ENCODE data around the gene CHURC1. TPM values are rescaled to one million over a fixed set of nuclear protein-coding genes. Genes with fewer than 3 reads are reported as not detected.

CHURC1 gene
- total and polyA plus RNA-seq, 2 experiments from 2014 or later: 42.0 to 218 TPM

DNA sequence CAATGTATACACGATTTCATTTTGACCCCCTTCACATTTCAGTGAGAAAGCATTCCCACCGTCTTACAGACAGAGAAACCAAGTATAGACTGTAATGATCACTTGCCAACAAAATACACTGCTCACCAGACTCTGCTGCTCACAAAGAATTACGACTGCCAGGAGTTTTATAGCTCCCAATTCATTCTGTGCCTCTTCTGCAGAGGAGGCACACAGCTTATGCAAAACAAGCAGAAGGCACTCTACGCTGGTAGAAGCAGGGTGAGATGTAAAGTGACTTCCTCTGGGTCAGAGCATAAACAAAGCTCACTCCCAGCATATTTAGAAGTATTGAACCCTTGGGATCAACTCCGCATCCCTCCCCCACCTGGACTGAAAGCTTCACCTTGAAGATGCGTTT, 49.1 kb upstream of the CHURC1 start (continued):
- TF ChIP-seq, protein P1, sequence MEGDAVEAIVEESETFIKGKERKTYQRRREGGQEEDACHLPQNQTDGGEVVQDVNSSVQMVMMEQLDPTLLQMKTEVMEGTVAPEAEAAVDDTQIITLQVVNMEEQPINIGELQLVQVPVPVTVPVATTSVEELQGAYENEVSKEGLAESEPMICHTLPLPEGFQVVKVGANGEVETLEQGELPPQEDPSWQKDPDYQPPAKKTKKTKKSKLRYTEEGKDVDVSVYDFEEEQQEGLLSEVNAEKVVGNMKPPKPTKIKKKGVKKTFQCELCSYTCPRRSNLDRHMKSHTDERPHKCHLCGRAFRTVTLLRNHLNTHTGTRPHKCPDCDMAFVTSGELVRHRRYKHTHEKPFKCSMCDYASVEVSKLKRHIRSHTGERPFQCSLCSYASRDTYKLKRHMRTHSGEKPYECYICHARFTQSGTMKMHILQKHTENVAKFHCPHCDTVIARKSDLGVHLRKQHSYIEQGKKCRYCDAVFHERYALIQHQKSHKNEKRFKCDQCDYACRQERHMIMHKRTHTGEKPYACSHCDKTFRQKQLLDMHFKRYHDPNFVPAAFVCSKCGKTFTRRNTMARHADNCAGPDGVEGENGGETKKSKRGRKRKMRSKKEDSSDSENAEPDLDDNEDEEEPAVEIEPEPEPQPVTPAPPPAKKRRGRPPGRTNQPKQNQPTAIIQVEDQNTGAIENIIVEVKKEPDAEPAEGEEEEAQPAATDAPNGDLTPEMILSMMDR (conservative IDR thresholded peaks at IDR 0.05; ENCODE audit: low read depth in 2 of 2): no peak
- TF ChIP-seq ZNF331 (CRISPR knock-in tag; IDR thresholded peaks at IDR 0.05; ENCODE audit: low read depth): no peak
- no peak for TF ChIP-seq STAT1 (IDR thresholded peaks at IDR 0.05; ENCODE audit: unreplicated experiment)
- no peak for TF ChIP-seq NANOG (IDR thresholded peaks at IDR 0.05; ENCODE audit: borderline replicate concordance)
- TF ChIP-seq EZH2phosphoT487 (IDR thresholded peaks at IDR 0.05; ENCODE audit: unreplicated experiment): no peak
- TF ChIP-seq, protein P2, sequence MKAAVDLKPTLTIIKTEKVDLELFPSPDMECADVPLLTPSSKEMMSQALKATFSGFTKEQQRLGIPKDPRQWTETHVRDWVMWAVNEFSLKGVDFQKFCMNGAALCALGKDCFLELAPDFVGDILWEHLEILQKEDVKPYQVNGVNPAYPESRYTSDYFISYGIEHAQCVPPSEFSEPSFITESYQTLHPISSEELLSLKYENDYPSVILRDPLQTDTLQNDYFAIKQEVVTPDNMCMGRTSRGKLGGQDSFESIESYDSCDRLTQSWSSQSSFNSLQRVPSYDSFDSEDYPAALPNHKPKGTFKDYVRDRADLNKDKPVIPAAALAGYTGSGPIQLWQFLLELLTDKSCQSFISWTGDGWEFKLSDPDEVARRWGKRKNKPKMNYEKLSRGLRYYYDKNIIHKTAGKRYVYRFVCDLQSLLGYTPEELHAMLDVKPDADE (IDR thresholded peaks at IDR 0.05): no peak

DNA sequence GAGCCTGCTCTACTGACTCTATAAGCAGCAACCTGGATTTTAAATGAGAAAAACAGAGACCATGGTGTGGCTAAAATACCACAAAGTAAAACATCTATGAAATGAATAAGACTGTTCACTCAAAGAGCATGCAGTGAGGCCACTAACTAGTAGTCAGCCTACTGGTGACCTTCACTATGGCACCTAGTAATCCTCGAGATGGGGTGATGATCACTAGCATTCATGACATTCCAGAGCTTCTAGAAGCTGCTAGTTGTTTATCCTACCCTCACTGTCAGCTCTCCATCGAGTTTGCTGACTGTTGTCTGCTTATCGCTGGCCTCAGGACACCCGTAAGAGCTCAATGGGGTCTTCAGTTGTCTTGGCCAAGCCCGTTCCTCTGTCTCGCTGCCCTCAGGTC, 48.3 kb upstream of the CHURC1 start:
- ATAC-seq: peak; percentile 56
- no peak overlapping the region for H3K4me3 ChIP-seq
- no peaks in the 10 kb centered on the region for H3F3A ChIP-seq (replicated peaks; ENCODE audit: low read depth)
- H3K36me3 Mint-ChIP-seq (ENCODE audit: low read depth): no peaks in the 10 kb centered on the region
- H3K27ac ChIP-seq (ENCODE audit: low read depth): no peak overlapping the region
- no peaks in the 10 kb centered on the region for H3K27me3 Mint-ChIP-seq (ENCODE audit: insufficient read depth, low read depth, poor library complexity)
- H3K4me2 ChIP-seq: no peak overlapping the region
- H3K4me1 ChIP-seq (ENCODE audit: insufficient read depth): peaks cover 7% of the 10 kb centered on the region
- H3K36me3 ChIP-seq (ENCODE audit: insufficient read depth): no peaks in the 10 kb centered on the region
- H2AFZ ChIP-seq: no peak overlapping the region; the same call in 1 of the 2 replicates
- no peaks in the 10 kb centered on the region for H3K9me3 Mint-ChIP-seq
- H3K27me3 ChIP-seq (ENCODE audit: insufficient read depth): no peaks in the 10 kb centered on the region
- peak; percentile 60 for DNase-seq (ENCODE audit: low spot score)
- H3K79me2 ChIP-seq (replicated peaks; ENCODE audit: insufficient read depth): no peaks in the 10 kb centered on the region
- no peak overlapping the region for H3K4me3 Mint-ChIP-seq
- TF ChIP-seq, protein P2 (IDR thresholded peaks at IDR 0.05): no peak
- no peak for TF ChIP-seq EZH2 (IDR thresholded peaks at IDR 0.05; ENCODE audit: low read depth, unreplicated experiment)
- TF ChIP-seq, protein P3, sequence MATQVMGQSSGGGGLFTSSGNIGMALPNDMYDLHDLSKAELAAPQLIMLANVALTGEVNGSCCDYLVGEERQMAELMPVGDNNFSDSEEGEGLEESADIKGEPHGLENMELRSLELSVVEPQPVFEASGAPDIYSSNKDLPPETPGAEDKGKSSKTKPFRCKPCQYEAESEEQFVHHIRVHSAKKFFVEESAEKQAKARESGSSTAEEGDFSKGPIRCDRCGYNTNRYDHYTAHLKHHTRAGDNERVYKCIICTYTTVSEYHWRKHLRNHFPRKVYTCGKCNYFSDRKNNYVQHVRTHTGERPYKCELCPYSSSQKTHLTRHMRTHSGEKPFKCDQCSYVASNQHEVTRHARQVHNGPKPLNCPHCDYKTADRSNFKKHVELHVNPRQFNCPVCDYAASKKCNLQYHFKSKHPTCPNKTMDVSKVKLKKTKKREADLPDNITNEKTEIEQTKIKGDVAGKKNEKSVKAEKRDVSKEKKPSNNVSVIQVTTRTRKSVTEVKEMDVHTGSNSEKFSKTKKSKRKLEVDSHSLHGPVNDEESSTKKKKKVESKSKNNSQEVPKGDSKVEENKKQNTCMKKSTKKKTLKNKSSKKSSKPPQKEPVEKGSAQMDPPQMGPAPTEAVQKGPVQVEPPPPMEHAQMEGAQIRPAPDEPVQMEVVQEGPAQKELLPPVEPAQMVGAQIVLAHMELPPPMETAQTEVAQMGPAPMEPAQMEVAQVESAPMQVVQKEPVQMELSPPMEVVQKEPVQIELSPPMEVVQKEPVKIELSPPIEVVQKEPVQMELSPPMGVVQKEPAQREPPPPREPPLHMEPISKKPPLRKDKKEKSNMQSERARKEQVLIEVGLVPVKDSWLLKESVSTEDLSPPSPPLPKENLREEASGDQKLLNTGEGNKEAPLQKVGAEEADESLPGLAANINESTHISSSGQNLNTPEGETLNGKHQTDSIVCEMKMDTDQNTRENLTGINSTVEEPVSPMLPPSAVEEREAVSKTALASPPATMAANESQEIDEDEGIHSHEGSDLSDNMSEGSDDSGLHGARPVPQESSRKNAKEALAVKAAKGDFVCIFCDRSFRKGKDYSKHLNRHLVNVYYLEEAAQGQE (IDR thresholded peaks at IDR 0.05; ENCODE audit: unreplicated experiment): no peak
- no peak for TF ChIP-seq EZH2phosphoT487 (IDR thresholded peaks at IDR 0.05; ENCODE audit: unreplicated experiment)
- H4K20me1 ChIP-seq (replicated peaks; ENCODE audit: insufficient read depth): no peaks in the 10 kb centered on the region
- H3K4me1 Mint-ChIP-seq: peaks cover 20% of the 10 kb centered on the region
- H3K9me2 ChIP-seq (ENCODE audit: insufficient read depth): no peaks in the 10 kb centered on the region
- H3K27ac Mint-ChIP-seq: no peak overlapping the region
